Inferior parietal cortex (tissue), 1 donor: ENCODE data around the gene OSBPL8.

Source experiments
- DNase-seq: peaks from one replicate; pipeline ENCODE4 v3.0.0-alpha.2; 2016; ENCODE audit errors: extremely low spot score

OSBPL8 gene

DNA sequence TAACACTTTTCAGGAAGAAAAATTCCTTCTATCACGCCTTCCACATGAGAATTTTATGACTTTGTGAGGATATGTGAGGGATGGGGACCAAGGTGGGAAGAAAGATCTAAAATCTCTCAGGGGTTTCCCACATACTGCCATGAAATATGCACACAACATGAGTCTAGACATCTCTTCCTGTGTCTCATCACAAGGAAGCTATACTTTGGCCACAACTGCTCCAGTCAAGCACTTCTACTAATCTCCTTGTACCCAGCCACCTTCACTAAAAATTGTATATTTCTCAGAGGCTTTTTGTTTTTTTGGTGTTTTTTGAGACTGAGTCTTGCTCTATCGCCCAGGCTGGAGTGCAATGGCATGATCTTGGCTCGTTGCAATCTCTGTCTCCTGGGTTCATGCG lies 3.2 kb downstream of the OSBPL8 start:
- DNase-seq: no peak

DNA sequence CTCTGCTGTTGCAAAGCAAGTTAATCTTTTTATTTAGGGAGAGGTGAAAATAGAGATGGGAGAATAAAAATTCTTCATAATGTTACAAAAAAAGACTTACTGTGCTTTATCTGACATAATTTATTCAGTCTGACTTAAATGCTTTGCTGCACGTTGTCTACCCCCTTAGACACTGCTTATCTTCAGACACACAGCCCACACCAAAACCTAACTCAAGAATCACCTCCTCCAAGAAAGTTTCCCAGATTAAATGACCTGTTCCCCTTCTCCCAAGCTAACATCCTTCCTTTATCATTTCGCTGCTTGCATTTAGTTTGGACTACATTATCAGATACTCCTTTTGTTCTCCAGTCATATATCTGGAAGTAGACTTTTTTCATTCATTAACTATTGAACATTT lies 3.8 kb downstream of the OSBPL8 start:
- DNase-seq: no peak

DNA sequence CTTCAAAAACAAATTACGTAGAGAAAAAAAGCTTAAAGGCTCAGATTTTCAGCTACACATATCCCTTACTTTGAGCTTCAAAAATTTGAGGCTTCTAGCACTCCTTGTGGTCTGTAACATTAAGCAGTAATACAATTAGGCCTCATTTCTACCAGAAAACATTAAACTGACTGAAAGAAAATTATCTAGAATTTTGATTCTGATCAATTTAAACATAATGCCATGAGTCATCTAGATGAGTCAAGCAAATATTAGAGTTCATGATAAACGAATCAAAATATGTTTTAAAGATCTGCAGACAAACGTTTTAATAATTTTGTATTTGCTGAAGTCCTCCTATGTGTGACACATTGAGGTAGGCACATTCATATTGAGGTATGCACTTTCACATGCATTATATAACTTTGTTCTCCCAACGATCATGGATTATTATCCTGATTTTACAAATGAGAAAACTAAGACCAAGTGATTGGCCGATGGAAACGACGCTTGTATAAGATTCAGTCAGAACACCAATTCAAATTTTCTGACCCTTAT lies 4.3 kb downstream of the OSBPL8 start:
- no peak for DNase-seq

DNA sequence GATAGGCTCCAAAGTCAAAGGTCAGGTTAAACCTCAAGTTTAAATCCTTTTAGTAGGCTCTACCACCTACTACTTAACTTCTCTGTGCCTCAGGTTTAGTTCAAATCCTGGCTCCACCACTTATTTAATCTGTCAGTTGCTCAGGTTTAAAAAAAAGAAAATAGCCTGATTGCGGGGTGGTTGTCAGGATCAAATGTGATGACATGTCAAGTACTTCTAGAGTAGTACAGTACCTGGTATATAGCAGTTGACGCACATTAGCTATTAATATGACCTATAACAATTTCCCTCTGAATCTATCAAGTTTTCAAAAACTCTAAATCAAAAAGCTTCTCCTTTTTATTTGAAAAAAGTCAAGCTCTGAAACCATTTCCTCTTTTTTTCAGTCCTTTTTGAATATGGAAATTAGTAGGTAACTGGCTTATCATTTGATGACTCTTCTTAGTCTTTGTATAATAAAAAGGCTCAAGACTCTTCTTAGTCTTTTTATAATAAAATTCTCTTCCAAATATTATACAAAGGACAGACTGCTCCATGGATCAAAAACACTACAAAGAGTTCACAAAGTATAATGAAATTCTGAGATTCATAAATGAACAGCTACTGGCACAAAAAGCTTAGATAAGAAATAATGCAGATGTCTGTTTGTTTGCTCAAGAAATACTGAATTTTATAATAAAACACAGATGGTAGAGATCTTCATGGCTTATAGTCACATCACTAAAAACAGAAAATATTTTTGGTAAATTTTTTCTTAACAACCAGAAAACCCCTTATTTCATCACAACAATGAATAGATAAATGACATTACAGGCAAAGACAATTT lies 5.0 kb downstream of the OSBPL8 start:
- no peak for DNase-seq

DNA sequence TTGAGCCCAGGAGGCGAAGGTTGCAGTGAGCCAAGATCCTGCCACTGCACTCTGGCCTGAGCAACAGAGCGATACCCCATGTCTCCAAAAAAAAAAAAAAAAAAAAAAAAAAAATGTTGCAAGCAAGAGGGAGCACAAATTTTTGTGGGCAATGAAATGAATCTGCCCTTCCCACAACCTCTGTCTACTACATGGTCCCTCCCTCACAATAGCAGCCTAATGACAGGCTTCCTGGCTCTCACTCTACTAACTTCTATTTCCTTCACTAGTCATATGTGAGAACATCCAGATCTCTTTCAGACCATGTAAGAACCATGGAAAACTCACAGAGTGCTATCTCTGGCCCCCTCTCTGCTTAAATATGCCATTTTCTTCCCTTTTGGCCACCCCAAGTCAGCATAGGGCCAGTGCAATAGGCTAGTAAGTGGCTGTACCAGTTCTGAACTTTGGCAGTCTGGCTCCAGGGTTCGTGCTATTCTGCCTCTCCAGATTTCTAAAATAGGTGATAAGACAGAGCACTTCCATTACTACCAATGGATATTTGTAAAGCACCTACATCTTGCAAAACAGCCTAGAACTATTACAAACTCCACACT lies 7.1 kb downstream of the OSBPL8 start:
- DNase-seq: no peak

DNA sequence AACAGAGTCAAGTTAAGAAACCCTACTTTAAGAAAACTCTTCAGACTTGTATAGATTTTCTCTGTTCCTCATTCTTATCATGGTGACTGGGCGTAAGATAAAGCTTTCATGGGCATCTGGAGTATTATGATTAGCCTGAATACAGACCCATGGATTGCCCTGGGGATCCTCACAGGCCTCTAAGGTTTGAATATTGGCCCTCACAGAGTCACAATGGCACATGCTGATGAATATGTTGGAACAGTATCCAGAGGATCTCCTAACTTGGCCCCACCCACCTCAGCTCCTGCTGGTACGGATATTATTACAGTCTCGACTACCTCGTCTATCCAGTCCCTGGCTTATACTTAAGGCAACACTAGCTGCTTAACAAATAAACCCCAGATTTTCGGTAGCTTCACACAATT lies 8.1 kb downstream of the OSBPL8 start:
- DNase-seq: no peak

DNA sequence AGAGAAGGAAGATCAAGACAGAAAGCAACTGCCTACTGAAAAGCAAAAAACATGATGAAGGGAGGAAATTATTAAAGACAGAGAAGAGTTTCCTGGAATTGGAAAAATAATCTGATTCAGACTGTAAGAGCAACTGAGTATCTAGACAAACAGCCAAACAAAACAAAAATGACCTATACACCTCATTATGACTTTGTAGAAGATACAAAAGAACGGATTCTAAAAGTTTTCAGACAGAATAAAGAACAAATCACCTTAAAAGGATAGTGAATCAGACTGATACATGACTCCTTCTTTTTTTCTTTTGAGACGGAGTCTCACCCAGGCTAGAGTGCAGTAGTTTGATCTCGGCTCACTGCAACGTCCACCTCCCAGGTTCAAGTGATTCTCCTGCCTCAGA lies 10.4 kb downstream of the OSBPL8 start:
- DNase-seq: no peak

DNA sequence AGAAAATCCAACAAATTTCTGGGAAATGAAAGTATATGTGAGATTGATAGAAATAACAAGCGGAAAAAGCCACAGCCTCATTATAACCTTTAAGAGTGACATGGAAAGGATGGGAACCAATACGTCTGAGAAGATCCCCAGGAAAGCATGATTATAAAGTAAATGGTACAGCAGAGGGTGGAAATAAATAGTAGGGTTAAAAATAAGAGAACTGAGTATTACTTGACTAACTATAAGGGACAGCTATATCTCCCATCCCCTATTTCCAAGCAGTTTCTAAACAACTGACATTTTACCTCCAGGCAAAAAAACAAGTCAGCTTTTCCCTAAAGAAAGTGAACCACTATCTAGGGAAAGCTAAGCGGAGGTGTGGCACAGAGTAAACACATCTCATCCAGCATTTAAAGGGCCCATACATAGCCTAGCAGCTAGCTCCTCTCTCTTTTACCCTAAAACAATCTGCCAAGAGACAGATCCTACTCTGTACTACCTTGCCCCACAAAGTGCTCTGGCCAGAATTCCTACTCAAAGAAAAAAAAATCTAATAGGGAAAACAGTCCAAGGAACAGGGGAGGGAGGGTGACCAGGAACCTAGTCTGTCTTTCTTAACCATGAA lies 11.2 kb downstream of the OSBPL8 start:
- no peak for DNase-seq

DNA sequence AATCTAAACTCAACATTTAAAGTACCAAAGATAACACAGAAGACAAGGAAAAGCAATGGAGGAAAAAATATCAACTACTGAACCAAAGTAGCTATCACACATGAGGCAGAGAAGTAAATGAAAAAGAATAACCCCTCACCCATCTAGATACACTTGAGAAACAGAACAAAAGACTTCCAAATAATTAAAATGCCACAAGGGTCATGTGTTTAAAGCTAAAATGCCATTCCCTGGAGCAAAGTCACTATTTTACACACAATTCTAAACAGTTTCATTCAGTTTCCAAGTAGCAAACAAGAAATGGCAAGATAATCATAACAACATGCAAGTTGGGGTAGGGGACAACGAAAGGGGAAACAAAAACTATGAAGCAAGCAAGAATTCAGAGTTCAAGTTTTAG lies 12.0 kb downstream of the OSBPL8 start:
- no peak for DNase-seq

DNA sequence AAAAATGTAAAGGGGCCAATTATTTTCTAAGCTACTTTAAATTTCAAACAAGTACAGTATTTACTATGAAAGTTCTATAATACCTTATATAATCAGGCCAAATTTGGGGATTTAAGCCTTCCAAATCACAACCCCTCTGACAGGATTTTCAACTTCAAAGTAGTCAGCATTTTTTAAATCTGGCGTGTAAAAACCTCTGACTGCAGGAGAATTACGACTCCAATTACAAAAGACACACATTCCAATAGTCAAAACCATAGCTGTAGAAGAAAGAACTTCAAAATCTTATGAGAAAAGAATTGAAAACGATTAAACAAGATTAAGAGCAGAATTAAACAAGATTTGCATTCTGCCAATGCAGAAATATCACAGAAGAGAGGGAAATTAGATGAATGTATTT lies 12.7 kb downstream of the OSBPL8 start:
- DNase-seq: no peak

DNA sequence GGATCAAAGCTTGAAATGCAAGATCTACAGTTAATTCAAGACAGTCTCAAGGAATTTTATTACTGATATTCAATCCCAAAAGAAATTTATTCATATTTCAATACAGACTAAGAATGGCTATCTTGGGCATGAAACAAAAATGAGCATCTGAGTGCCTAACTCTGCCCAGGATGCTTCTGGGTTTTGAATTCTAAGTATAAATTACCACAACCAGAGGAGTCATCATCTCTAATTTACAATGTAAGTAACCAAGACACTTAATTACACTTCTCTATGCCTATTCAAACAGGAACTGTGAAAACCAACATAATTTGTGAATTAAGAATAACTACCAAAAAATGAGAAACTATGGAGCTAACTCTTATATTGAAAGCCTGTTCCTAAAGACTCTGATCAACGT lies 14.1 kb downstream of the OSBPL8 start:
- no peak for DNase-seq

DNA sequence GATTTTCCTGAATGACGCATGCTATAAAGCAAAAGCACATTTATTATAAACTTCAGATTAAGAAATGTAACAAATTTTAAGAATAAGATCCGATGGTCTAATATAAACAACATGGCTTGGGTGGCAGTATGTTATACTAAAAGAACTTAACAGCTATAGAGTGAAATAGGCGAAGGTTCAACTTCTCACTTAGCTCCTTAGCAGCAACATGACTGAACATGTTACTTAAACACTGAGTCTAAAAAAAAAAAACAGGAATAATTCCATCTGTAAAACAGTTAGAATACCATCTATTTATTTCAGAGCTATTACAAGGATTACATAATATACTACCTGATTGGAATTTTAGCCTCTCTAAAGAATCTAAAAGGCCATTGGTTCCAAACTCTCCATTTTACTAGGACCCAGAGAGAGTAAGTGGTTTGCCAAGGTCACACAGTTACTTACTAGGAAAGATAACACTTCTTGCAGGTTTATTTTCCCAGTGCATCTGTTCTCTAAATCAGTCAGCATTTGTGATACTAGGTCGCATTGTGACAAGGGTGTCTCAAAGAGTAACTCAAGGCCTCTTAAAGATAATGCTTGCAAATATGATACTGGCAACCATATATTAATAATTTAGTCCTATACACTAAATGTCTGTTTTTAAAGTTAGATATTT lies 14.8 kb downstream of the OSBPL8 start:
- DNase-seq: no peak

DNA sequence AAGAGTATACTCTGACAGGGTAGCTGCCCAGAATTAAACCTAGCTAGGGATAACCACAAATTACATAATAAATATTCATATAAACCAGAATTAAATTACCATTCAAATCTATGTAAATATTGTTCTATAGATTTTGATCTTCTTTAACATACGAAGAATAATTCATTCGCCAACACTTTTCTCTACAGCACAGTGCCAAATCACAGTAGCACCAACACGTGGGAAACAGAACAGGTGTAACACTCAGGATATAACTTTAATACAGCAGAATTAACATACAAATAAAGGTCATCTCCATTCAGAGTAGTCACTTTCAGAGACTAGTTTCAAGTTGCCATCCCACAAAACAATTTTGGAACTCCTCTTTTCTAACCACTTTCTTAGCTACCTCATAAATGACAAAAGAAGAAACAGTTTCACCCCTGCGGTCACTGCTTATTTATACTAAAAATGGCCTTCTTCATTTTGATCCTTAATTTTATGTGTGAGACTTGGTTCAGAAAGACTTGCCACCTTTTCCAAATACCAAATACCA lies 15.7 kb downstream of the OSBPL8 start:
- DNase-seq: no peak

DNA sequence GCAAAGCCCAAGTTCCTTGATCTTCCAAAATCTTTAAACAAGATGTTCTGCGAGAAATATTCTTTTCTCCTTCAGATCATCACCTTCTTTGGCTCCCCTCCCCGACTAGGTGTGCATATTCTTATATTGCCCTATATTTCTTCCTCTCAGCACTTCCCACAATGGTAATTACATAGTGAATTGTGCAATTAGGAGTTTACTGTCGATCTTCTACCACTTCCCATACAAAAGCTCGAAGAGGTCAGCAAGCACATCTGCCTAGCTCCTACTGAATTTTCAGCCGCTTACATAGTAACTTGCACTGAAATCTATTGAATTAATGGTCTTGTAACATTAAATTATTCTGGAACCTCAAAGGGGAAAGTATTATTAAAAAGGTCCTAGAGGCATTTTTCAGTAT lies 16.7 kb downstream of the OSBPL8 start:
- no peak for DNase-seq

DNA sequence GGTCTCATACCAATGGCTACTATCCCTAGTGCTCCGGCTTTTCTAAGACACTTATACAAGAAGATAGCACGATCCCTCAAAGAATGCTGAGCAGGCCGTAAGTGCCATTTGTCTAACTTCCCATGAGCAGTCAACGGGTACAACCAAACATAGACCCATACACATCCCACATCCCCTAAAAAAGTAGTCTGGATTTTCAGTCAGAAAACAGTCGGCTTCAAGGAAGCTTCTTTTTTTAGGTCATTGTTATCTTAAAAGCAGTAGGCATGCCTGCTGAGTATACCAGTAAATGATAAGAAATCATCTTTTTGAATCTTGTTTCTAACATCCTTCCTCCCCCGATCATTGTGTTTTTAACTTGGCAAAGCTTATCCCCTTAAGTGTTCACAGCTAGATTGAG lies 19.8 kb downstream of the OSBPL8 start:
- DNase-seq: no peak

DNA sequence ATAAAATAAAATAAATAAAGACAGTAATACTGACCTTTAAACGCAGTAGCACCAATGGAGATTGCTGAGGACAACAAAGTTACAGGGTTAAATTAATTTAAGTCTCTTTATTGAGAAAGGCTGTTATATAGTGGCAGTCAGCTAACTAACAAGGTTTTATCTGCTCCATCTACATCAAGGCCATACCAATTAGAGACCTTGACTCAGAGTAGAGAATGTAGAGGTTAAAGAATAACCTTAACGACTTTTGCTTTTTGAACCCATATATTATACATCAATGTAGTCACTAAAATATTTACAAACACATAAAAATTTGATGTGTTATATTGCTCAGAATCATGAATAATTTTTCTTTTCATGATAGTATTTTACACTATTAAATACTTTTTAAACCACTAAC lies 21.6 kb downstream of the OSBPL8 start:
- DNase-seq: no peak

DNA sequence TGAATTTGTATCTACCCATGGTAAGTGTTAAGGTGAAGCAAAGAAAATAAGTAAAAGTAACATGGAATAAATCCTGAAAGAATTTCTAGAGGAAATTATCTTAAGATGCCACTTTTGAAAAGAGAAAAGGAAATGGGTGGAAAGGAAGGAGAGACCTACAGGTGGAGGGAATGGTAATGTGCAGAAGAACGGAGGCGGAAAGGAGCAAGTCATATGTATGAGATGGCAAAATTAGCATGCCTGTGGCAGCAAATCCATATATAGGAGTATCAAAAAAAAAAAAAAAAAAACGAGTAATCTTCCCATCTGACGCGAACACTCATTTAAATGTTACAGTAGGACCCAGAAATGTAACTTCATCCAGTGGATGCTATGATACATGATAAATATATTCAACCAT lies 23.0 kb downstream of the OSBPL8 start:
- DNase-seq: no peak

DNA sequence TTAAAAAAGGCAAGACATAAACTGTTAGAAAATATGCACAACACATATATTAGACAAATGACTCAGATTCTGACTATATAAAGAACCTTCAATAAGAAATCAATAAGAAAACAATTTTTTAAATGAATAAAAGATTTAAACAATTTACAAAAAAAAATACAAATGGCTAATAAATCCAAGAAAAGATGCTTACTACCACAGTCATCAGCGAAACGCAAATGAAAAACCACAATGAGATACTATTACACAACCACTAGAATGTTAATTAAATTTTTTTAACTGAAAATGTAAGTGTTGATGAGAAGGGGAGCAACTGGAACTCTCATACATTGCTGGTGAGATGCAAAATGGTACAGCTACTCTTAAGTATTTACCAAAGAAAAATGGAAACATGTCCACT lies 24.4 kb downstream of the OSBPL8 start:
- no peak for DNase-seq

DNA sequence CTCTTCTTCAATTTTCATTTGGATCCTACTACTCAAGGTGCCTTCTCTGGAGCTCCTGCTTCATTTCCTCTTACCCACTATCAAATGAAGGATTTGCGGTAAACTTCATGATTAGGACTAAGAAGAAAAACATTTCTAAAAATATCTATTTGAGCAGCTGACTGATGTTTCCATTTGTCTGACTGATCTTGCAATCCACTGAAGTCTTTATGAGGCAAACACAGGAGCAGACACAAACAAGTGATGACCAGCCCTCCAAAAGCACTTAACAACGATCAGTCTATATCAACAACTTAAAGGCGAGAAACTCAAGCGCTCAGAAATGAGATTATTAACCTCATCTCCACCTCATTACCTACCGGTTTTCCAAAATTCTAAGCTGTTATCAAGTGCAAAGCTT lies 26.2 kb downstream of the OSBPL8 start:
- no peak for DNase-seq

DNA sequence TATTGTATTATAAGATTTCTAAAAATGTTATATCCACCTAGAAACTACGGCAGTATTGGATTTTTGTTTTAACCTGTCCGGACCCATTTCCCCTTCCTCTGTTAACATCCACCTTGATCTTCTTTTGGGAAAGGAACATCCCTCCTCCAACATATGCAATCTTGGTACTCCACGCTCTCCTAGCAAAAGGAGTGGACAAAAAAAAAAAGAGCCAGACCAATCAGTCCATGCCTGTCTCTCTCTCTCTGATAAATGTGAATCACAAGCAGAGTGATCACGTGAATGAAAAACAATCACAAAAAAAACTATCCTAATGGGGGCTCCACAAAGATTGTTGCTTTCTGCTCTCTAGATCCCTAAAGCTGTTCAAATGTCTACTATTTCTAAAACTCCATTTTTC lies 27.1 kb downstream of the OSBPL8 start:
- DNase-seq: no peak

DNA sequence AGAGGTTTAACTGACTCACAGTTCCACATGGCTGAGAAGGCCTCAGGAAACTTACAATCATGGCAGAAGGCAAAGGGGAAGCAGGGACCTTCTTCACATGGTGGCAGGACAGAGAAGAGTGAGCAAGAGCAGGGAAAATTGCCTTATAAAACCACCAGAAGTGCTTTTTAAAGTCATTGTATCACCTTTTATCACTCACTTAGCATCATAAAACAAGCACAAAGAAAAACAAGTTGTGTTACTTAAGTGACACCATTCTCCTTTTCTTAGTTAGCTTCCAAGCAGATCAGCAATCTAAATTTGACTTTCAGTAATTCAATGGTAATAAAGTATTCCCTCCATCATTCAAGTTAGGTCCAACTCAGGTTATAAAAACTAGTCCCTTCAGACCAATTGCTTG lies 28.5 kb downstream of the OSBPL8 start:
- no peak for DNase-seq

DNA sequence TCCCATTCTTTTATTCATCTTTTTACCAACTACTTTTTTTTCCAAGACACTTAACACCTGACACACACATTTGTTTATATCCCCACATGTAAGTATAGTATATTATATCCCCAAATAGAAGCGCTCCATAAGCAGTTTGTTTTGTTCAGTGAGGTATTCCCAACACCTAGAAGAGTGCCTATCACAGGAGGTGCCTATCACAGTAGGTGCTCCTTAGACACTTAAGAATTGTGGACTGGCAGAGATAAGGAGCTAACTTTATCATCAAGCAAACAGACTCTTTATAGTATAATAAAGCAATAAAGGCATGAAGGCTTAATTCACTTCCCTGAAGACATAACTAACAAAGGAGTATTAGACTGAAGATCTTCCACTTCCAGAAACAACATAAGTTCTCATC lies 29.1 kb downstream of the OSBPL8 start:
- DNase-seq: no peak
